NCI-H2227 treated with DMSO at 0.1 percent for 48 hours (cell line): ENCODE data around the gene ABHD18.
"Not testable (repeated sequence)": the region's sequence is repeated elsewhere in the genome, so short reads cannot be mapped to it uniquely, and the experiment has no call there.

Experiments
- DNase-seq: peaks from one replicate; lab custom pipeline; 2025; lab: John Stamatoyannopoulos, UW

The ABHD18 gene

GRCh38 chr4:127993151-127993550, 27.9 kb downstream of the ABHD18 start:
- no peak for DNase-seq

- DNase-seq: no peak
These were observed 30.6 kb downstream of the ABHD18 start for GRCh38 chr4:127995776-127996175.

DNA sequence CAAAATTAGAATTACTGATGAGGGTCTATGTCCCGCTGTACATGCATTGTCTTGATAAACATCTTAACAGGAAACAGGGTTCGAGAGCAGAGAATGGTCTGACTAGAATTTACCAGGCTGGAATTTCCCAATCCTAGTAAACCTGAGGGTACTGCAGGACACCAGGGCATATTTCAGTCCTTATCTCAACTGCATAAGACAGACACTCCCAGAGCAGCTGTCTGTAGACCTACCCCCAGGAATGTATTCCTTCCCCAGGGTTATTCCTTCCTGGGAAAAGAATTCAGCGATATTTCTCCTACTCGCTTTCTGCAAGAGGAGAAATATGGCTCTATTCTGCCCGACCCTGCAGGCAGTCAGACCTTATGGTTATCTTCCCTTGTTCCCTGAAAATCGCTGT, 31.3 kb downstream of the ABHD18 start:
- DNase-seq: not testable (repeated sequence)

GRCh38 chr4:127997534-127998388, 32.6 kb downstream of the ABHD18 start:
- DNase-seq: no peak

GRCh38 chr4:128006592-128006991, 41.4 kb downstream of the ABHD18 start:
- DNase-seq: no peak

DNA sequence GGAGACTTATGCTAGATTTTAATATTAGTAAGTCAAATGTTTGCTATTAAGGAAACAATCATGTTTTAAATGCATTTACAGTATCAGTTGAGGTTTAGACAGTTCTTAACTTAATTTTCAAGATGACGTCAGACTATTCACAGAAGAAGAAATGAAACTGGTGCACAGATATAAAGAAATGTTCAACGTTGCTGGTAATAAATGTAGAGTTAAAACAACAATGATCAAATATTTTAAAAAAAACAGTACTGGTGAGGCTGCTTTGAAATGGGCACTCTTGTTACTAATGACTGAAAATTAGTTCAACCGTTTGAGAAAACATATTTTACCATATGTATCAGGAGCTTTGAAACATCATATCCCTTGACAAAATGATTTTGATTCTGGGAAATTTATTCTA, 44.2 kb downstream of the ABHD18 start:
- no peak for DNase-seq

DNA sequence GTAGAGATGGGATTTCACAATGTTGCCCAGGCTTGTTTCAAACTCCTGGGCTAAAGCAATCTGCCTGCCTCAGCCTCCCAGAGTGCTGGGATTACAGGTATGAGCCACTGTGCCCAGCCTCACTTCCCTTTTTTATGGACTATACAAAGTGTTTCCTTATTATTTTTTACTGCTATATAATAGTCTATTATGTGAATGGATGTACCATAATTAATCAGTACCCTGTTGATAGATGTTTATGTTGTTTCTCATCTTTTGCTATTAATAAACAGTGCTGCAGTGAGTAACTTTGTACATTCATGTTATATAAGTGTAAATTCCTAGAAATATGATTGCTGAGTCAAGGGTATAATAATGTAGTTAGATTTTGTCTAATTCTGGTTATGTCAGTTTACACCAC, 60.1 kb downstream of the ABHD18 start:
- no peak for DNase-seq

- no peak for DNase-seq
These were observed 64.7 kb downstream of the ABHD18 start for GRCh38 chr4:128029907-128030306.

GRCh38 chr4:128031756-128032384, 66.7 kb downstream of the ABHD18 start:
- peak; percentile 75 for DNase-seq

DNA sequence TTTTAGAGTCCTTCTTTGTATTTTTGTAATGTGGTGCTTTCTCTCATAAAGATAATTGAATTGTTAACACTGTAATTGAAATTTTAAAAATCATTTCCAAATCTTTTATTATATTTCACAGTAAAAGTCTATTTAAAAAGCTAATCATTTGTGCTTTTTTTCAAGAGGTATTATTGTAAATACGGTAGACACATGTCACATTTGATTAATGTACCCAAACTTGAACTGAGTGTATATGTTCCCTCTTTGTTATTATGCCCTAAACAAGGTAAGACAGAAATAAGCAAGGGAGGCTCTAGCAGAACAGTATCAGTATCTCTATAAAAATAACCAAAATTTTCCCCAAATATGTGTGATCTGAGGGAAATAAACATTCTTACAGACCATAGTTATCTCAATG, 74.4 kb downstream of the ABHD18 start:
- DNase-seq: no peak

GRCh38 chr4:128047019-128047418, 81.8 kb downstream of the ABHD18 start:
- not testable (repeated sequence) for DNase-seq

DNA sequence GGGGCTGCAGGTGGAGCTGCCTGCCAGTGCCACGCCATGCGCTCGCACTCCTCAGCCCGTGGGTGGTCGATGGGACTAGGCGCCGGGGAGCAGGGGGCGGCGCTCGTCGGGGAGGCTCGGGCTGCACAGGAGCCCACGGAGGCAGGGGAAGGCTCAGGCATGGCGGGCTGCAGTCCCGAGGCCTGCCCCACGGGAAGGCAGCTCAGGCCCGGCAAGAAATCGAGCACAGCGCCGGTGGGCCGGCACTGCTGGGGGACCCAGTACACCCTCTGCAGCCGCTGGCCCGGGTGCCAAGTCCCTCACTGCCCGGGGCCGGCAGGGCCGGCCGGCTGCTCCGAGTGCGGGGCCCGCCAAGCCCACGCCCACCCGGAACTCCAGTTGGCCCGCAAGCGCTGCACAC, 82.3 kb downstream of the ABHD18 start:
- not testable (repeated sequence) for DNase-seq

DNA sequence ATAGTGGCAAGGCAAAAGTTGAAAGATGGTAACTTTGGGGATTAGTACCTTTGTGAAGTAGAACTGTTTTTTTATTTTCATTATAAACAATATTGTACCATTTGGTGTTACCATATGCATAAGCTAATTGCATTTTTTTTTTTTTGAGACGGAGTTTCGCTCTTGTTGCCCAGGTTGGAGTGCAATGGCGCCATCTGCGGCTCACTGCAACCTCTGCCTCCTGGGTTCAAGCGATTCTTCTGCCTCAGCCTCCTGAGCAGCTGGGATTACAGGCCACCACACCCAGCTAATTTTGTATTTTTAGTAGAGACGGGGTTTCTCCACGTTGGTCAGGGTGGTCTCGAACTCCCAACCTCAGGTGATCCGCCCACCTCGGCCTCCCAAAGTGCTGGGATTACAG, 86.0 kb downstream of the ABHD18 start:
- peak; percentile 13 for DNase-seq

DNA sequence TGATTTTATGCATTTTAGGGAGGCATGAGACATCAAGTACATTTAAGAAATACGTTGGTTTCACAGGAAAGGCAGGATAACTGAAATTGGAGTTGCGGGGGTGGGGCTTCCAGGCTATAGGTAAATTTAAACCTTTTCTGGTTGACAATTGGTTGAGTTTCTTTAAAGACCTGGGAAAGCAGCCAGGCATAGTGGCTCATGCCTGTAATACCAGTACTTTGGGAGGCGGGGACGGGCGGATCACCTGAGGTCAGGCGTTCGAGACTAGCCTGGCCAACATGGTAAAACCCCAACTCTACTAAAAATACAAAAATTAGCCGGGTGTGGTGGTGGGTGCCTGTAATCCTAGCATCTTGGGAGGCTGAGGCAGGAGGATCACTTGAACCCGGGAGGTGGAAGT, 89.7 kb downstream of the ABHD18 start:
- DNase-seq: not testable (repeated sequence)

DNA sequence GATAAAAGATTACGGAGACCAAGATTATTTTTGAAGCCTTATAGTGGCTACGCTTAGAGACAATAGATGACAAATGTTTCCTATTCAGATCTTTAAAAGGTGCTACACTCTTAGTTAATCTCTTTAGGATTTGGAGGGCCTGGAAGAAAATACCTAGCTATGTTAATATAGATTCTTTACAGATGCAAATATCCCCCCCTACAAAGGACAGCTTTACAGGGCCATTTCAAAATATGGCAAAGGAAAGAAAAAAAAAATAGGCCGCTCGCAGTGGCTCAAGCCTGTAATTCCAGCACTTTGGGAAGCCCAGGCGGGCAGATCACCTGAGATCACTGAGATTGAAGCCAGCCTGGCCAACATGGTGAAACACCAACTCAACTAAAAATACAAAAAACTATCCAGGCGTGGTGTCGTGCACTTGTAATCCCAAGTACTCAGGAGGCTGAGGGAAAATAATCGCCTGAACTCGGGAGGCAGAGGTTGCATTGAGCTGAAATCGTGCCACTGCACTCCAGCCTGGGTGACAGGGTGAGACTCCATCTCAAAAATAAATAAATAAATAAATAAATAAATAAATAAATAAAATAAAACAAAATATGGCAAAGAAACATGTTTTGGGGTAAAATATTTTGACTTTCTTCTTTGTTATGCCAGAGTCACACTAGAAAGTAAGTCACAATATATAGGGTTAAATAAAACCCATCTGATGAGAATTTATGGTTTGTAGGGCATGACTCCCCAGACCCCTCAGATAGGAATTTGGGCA, 90.4 kb downstream of the ABHD18 start:
- not testable (repeated sequence) for DNase-seq

DNA sequence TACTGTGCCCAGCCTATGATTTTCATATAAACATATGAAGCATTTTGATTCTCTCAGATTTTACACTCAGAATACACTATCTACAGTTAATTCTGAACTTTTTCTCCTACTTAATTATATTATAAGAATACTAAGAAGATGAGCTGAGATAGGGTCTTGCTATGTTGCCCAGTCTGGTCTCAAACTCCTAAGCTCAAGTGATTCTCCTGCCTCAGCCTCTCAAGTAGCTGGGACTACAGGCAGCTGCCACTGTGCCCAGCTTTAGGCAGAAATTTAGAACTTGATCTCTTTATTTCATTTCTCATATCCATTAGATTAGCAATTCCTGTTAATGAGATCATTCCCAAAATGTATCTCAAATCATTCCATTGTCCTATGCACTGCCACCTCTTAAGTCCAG, 91.2 kb downstream of the ABHD18 start:
- DNase-seq: no peak

- no peak for DNase-seq
These were observed 95.0 kb downstream of the ABHD18 start for GRCh38 chr4:128060121-128060698.

GRCh38 chr4:128060699-128061565, 95.7 kb downstream of the ABHD18 start, which contains the start of gene LARP1B:
Gene LARP1B (plus strand): TSS chr4:128061312. CDS start chr4:128074952, 13,640 bp downstream.
- DNase-seq: peak; percentile 76

DNA sequence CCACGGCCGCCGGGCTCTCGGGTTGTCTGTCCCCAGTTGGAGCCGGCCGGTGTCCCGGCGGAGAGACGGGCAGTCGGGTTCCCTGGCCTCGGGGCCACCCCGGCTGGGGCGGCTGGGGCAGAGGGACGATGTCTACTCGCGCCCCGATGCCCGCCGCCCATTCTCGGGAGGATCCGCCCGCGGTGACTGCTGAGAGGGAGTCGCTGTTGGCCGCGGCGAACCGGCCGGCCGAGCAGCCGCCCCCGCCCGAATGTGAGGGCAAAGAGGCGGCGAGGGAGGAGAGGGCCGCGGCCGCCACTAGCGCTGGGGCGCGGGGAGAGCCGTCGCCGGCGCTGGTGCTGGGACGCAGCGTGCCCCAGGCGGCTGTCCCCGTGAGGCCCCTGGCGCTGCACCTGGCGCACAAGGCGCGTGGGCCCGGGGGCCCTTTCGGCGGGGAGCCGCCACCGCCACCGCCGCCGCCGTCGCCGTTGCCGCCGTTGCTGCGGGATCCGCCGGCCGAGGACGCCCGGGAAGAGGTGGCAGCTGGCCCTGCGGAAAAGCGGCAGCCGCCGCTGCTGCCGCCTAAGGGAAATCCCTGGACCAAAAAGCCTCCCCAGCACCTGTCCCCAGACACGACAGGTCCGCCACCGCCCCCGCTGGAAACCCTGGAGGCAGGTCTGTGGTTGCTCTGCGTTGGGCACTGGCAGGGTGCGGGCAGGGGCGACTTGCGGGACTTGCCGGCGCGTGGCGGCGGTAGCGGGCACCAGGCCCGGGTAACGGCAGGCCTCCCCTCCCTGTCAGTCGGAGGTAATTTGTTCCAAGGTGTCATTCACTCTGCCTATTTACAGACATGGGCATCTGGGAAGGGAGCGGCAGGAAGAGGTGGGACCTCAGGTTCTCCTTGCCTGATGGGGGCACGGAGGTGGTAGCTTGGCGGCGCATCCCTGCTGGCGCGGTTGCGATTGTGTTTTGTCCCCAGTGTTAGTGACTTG, 96.6 kb downstream of the ABHD18 start:
- DNase-seq: peak; percentile 27

DNA sequence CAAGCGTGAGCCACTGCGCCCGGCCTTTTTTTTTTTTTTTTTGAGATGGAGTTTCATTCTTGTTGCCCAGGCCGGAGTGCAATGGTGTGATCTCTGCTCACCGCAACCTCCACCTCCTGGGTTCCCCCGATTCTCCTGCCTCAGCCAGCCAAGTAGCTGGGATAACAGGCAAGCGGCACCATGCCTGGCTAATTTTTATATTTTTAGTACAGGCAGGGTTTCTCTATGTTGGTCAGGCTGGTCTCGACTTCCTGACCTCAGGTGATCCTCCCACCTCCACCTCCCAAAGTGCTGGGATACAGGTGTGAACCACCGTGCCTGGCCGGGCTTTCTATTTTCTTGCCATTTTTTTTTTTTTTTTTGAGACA, 101.2 kb downstream of the ABHD18 start:
- not testable (repeated sequence) for DNase-seq
